ENCODE measurements around the gene SLX9. TPM values are rescaled to one million over a fixed set of nuclear protein-coding genes. Genes with fewer than 3 reads are reported as not detected.
A peak's percentile ranks its signal among the peaks of the same experiment; 100 is the strongest.

The SLX9 gene
- total and polyA plus RNA-seq, 2 donors (not counting 1 experiment from before 2014, with no cell fraction given), result 11.7 to 15.9 TPM

DNA sequence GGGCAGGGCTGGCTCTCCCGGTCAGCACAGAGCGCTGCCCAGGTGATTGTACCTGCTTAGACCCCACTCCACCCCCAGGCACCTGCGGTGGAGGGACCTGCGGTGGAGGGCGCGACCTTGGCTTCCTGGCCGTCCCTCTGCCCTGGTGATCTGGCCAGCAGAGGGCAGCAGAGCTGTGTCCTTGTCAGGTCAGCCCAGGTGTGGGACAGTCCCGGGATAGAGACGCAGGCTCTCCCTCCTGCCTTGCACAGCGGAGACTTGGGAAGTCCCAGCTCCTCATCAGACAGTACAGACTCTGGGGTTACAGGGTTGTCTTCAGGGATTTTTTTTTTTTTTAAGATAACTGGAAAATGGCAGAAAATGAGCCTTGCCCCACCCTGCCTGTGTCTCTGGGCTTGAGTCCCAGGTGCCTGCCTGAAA, 10.0 kb downstream of the SLX9 start:
- no peaks in the 10 kb centered on the region for H3K27me3 ChIP-seq (replicated peaks in 1 of 4; ENCODE audit: control extremely low read depth in 1 of 4, control insufficient read depth in 3 of 4, insufficient read depth in 4 of 4, low read length in 3 of 4)
- H3K4me2 ChIP-seq (replicated peaks; ENCODE audit: low read depth, low read length, poor library complexity, severe bottlenecking), result peak overlapping the region; percentile 25
- no peak for TF ChIP-seq EZH2 (IDR thresholded peaks at IDR 0.05; ENCODE audit: borderline replicate concordance, insufficient read depth, low read depth, low read length, poor library complexity, severe bottlenecking)
- TF ChIP-seq, protein P1, sequence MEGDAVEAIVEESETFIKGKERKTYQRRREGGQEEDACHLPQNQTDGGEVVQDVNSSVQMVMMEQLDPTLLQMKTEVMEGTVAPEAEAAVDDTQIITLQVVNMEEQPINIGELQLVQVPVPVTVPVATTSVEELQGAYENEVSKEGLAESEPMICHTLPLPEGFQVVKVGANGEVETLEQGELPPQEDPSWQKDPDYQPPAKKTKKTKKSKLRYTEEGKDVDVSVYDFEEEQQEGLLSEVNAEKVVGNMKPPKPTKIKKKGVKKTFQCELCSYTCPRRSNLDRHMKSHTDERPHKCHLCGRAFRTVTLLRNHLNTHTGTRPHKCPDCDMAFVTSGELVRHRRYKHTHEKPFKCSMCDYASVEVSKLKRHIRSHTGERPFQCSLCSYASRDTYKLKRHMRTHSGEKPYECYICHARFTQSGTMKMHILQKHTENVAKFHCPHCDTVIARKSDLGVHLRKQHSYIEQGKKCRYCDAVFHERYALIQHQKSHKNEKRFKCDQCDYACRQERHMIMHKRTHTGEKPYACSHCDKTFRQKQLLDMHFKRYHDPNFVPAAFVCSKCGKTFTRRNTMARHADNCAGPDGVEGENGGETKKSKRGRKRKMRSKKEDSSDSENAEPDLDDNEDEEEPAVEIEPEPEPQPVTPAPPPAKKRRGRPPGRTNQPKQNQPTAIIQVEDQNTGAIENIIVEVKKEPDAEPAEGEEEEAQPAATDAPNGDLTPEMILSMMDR (IDR thresholded peaks at IDR 0.05), result peak; percentile 96
- ChIA-PET POLR2A (interaction anchor here (1.2 kb wide), 1 partner anchor 178 kb away, joined by 4 read pairs; no protein-coding TSS in a partner anchor), CTCF (interaction anchor here (0.6 to 16.3 kb wide), 35 partner anchors 8 to 955 kb away, joined by 3 to 423 read pairs (median 4); partner anchors contain the start of genes SLX9 and SUMO3)
- H3K79me2 ChIP-seq (ENCODE audit: control insufficient read depth, insufficient read depth, low read length), result peaks cover 97% of the 10 kb centered on the region
- Mint-ChIP-seq H3K27ac (peak overlapping the region; percentile 50), H3K4me3 (no peak overlapping the region), H3K9me3 (ENCODE audit: insufficient read depth) (no peaks in the 10 kb centered on the region), H3K4me1 (peaks cover 27% of the 10 kb centered on the region), H3K27me3 (no peaks in the 10 kb centered on the region)
- peaks cover 0 to 25% of the 10 kb centered on the region in 2 experiments for H3K36me3 ChIP-seq (replicated peaks in 1 of 2; ENCODE audit: control extremely low read depth in 1 of 2, control insufficient read depth in 1 of 2, extremely low read depth in 1 of 2, insufficient read depth in 2 of 2, low read length in 1 of 2)
- no peak overlapping the region for H3K4me3 ChIP-seq (ENCODE audit: control extremely low read depth in 1 of 5, extremely low read depth in 1 of 5, insufficient read depth in 1 of 5, low read depth in 2 of 5, low read length in 4 of 5)
- H4K20me1 ChIP-seq (ENCODE audit: control insufficient read depth, insufficient read depth, low read length, poor library complexity, severe bottlenecking), result peaks cover 92% of the 10 kb centered on the region
- H2AFZ ChIP-seq (ENCODE audit: insufficient read depth, low read depth, low read length, poor library complexity, severe bottlenecking), result no peak overlapping the region
- peaks cover 17 to 37% of the 10 kb centered on the region in 2 donors for H3K4me1 ChIP-seq (ENCODE audit: control insufficient read depth in 2 of 2, insufficient read depth in 2 of 2, low read length in 2 of 2)
- WGBS (ENCODE audit: insufficient coverage), result 17% methylated on average over 9 of the region's 10 CpGs
- intact Hi-C loops (cut with micrococcal nuclease), result loop anchor here (1.0 kb wide), 2 partner anchors 179 to 188 kb away; no protein-coding TSS in a partner anchor
- DNase-seq (peak; percentile 85), ATAC-seq (ENCODE audit: low read depth) (peak; percentile 84)
- H3K9me3 ChIP-seq (ENCODE audit: control extremely low read depth in 1 of 3, control insufficient read depth in 2 of 3, insufficient read depth in 1 of 3, low read length in 2 of 3), result no peaks in the 10 kb centered on the region
- H3K9ac ChIP-seq (ENCODE audit: low read length), result no peak overlapping the region
- H3K27ac ChIP-seq (ENCODE audit: low read length in 2 of 2), result no peak overlapping the region

DNA sequence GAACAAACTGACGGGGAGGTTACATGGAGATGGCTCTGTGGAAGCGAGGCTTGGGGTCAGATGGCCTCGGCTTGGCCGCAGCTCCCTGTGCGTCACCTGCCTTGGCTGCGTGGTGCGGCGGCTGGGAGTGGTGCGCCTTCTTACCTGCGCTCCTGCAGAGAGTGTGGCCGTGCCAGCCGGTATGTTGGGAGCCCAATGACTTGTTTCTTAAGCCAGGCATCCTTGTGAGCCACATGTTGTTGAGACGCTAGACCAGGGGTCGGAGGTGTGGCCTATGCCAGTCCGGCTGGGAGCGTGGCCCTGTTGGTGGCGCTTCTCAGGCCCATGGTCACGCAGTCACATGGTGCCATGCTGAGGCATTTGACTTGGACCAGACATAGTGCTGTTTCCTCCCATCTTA, 10.5 kb downstream of the SLX9 start:
- Mint-ChIP-seq H3K27ac (no peak overlapping the region), H3K9me3 (ENCODE audit: insufficient read depth) (no peaks in the 10 kb centered on the region), H3K4me3 (no peak overlapping the region), H3K4me1 (peaks cover 27% of the 10 kb centered on the region), H3K27me3 (no peaks in the 10 kb centered on the region)
- Histone ChIP-seq H3K9ac (ENCODE audit: low read length) (no peak overlapping the region), H3K4me2 (replicated peaks; ENCODE audit: low read depth, low read length, poor library complexity, severe bottlenecking) (no peak overlapping the region), H3K36me3 (replicated peaks in 1 of 2; ENCODE audit: control extremely low read depth in 1 of 2, control insufficient read depth in 1 of 2, extremely low read depth in 1 of 2, insufficient read depth in 2 of 2, low read length in 1 of 2) (peaks cover 0 to 21% of the 10 kb centered on the region in 2 experiments), H3K4me3 (ENCODE audit: control extremely low read depth in 1 of 5, extremely low read depth in 1 of 5, insufficient read depth in 1 of 5, low read depth in 2 of 5, low read length in 4 of 5) (no peak overlapping the region), H3K27ac (ENCODE audit: low read length in 2 of 2) (no peak overlapping the region), H3K4me1 (ENCODE audit: control insufficient read depth in 2 of 2, insufficient read depth in 2 of 2, low read length in 2 of 2) (peaks cover 17 to 37% of the 10 kb centered on the region in 2 donors), H3K9me3 (ENCODE audit: control extremely low read depth in 1 of 3, control insufficient read depth in 2 of 3, insufficient read depth in 1 of 3, low read length in 2 of 3) (no peaks in the 10 kb centered on the region), H2AFZ (ENCODE audit: insufficient read depth, low read depth, low read length, poor library complexity, severe bottlenecking) (no peak overlapping the region), H3K79me2 (ENCODE audit: control insufficient read depth, insufficient read depth, low read length) (peaks cover 94% of the 10 kb centered on the region), H4K20me1 (ENCODE audit: control insufficient read depth, insufficient read depth, low read length, poor library complexity, severe bottlenecking) (peaks cover 91% of the 10 kb centered on the region), H3K27me3 (replicated peaks in 1 of 4; ENCODE audit: control extremely low read depth in 1 of 4, control insufficient read depth in 3 of 4, insufficient read depth in 4 of 4, low read length in 3 of 4) (no peaks in the 10 kb centered on the region)
- ATAC-seq (ENCODE audit: low read depth) (no peak), DNase-seq (no peak)
- CTCF ChIA-PET, result interaction anchor here (0.6 to 16.3 kb wide), 35 partner anchors 8 to 955 kb away, joined by 3 to 423 read pairs (median 4); partner anchors contain the start of genes SLX9 and SUMO3
- 97% methylated on average over 17 of the region's 18 CpGs for WGBS (ENCODE audit: insufficient coverage)
- POLR2A ChIA-PET, result interaction anchor here (1.2 kb wide), 1 partner anchor 178 kb away, joined by 4 read pairs; no protein-coding TSS in a partner anchor
- intact Hi-C loops (cut with micrococcal nuclease), result no loop called here
- TF ChIP-seq EZH2 (IDR thresholded peaks at IDR 0.05; ENCODE audit: borderline replicate concordance, insufficient read depth, low read depth, low read length, poor library complexity, severe bottlenecking), result no peak
- TF ChIP-seq, protein P1 (IDR thresholded peaks at IDR 0.05), result no peak
